H1 (cell line): ENCODE data around the gene NACAD.

Experiments
- CHD2 ChIP-seq: IDR thresholded peaks from 2 replicates; pipeline ENCODE4 v1.6.1; 2012; ENCODE audit warnings: low read length, improper control_type of control experiment
- POLR2A ChIP-seq, 2 experiments: IDR thresholded peaks; 1 replicate in 1 of 2; 2 replicates in 1 of 2; pipeline ENCODE4 v1.6.1; 2011; ENCODE audit warnings: low read depth in 2 of 2, low read length in 2 of 2, mild to moderate bottlenecking in 2 of 2; ENCODE audit errors: control extremely low read depth in 1 of 2

DNA sequence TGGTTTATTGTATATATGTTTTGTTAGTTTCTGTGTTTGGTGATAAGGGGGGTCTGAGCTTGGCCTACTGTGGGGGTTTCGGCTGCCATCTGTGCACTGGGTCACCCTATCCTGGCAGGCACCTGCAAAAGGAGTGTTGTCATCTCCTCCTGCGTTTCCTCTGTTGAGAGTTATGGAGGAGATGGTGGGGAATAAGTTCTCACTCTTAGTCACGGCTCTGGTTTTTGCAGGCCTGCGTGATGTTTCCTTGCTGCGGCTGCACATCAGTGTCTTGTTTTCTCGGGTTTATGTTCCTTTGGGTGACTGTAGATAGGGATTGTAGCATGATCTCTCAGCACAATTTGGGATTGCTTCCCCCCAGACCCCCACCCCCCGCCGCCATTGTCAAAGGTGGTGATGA is 52.0 kb downstream of the NACAD start:
- no peak for TF ChIP-seq CHD2
- no peak for TF ChIP-seq POLR2A (IDR thresholded peaks at IDR 0.05; ENCODE audit: control extremely low read depth in 1 of 2, low read depth in 2 of 2, low read length in 2 of 2)
